ENCODE data around the gene AAGAB. TPM values are rescaled to one million over a fixed set of nuclear protein-coding genes. Genes with fewer than 3 reads are reported as not detected.

The AAGAB gene
- total RNA-seq, 1 donor from 2014 or later = 26.6 TPM

GRCh38 chr15:67215102-67215501 lies 39.4 kb downstream of the AAGAB start:
- ATAC-seq (no peak), DNase-seq (no peak)
- no peak overlapping the region for H3K4me3 ChIP-seq
- H3K27me3 ChIP-seq = no peaks in the 10 kb centered on the region
- no peak for TF ChIP-seq CTCF (IDR thresholded peaks at IDR 0.05)
- intact Hi-C loops (cut with DNase I) = no loop called here
- H3K27ac ChIP-seq = no peak overlapping the region
- H3K36me3 ChIP-seq = peaks cover 7% of the 10 kb centered on the region
- H3K9me3 ChIP-seq = no peaks in the 10 kb centered on the region
- no peaks in the 10 kb centered on the region for H3K4me1 ChIP-seq

GRCh38 chr15:67212684-67213367 lies 41.6 kb downstream of the AAGAB start:
- Histone ChIP-seq H3K9me3 (no peaks in the 10 kb centered on the region), H3K27ac (no peak overlapping the region), H3K36me3 (peaks cover 16% of the 10 kb centered on the region), H3K4me3 (no peak overlapping the region), H3K4me1 (no peaks in the 10 kb centered on the region), H3K27me3 (no peaks in the 10 kb centered on the region)
- DNase-seq (no peak), ATAC-seq (no peak)
- no peak for TF ChIP-seq CTCF (IDR thresholded peaks at IDR 0.05)
- intact Hi-C loops (cut with DNase I) = no loop called here

- intact Hi-C loops (cut with DNase I) = no loop called here
- H3K27ac ChIP-seq = no peak overlapping the region
- H3K36me3 ChIP-seq = peaks cover 30% of the 10 kb centered on the region
- no peak for TF ChIP-seq CTCF (IDR thresholded peaks at IDR 0.05)
- no peaks in the 10 kb centered on the region for H3K9me3 ChIP-seq
- no peak overlapping the region for H3K4me3 ChIP-seq
- DNase-seq (no peak), ATAC-seq (no peak)
- no peaks in the 10 kb centered on the region for H3K4me1 ChIP-seq
- no peaks in the 10 kb centered on the region for H3K27me3 ChIP-seq
These were observed 43.8 kb downstream of the AAGAB start for GRCh38 chr15:67210555-67211168.

- ATAC-seq = no peak
- Histone ChIP-seq H3K4me3 (no peak overlapping the region), H3K36me3 (peaks cover 38% of the 10 kb centered on the region), H3K4me1 (no peaks in the 10 kb centered on the region), H3K27ac (no peak overlapping the region), H3K9me3 (no peaks in the 10 kb centered on the region), H3K27me3 (no peaks in the 10 kb centered on the region)
- no peak for DNase-seq
- no peak for TF ChIP-seq CTCF (IDR thresholded peaks at IDR 0.05)
- intact Hi-C loops (cut with DNase I) = no loop called here
These were observed 46.1 kb downstream of the AAGAB start for GRCh38 chr15:67208396-67208795.

GRCh38 chr15:67207555-67208207 lies 46.8 kb downstream of the AAGAB start:
- Histone ChIP-seq H3K27me3 (no peaks in the 10 kb centered on the region), H3K36me3 (peaks cover 41% of the 10 kb centered on the region), H3K9me3 (no peaks in the 10 kb centered on the region), H3K27ac (no peak overlapping the region), H3K4me3 (no peak overlapping the region), H3K4me1 (no peaks in the 10 kb centered on the region)
- DNase-seq (no peak), ATAC-seq (no peak)
- no peak for TF ChIP-seq CTCF (IDR thresholded peaks at IDR 0.05)
- intact Hi-C loops (cut with DNase I) = no loop called here

Data from upper lobe of right lung (tissue), 1 donor.